GM12878 (cell line): ENCODE measurements around the gene CSNK1G2. TPM values are rescaled to one million over a fixed set of nuclear protein-coding genes. Genes with fewer than 3 reads are reported as not detected.

Experiments
- ATAC-seq: fragments of 200-7000 bp; cut with Tn5 transposase; 3 replicates; pipeline ENCODE4 v1.9.1; 2020; ENCODE audit warnings: mild to moderate bottlenecking, moderate library complexity
- BruUV-seq: library from RNA; stranded (reverse); fragments of 400-500 nt; replicated peaks from 2 replicates; lab custom pipeline; 2021; lab: Mats Ljungman, UMichigan
- CTCF ChIA-PET: fragments of 300-600 bp; sonication (Branson Sonifier 250); formaldehyde crosslinking; extraction: SDS; loops from one replicate; lab custom pipeline; 2021; ENCODE audit warnings: inconsistent platforms; lab: Yijun Ruan, JAX
- POLR2A ChIA-PET: fragments of 350-600 bp; formaldehyde crosslinking; extraction: SDS; loops from one replicate; lab custom pipeline; 2021; ENCODE audit warnings: inconsistent platforms; lab: Charles Lee
- RAD21 ChIA-PET: fragments of 300-600 bp; sonication (Branson Sonifier 250); formaldehyde crosslinking; loops from one replicate; lab custom pipeline; 2023; ENCODE audit warnings: antibody characterized with exemption; ENCODE audit not compliant: unreplicated experiment; lab: Charles Lee
- SMC1A ChIA-PET: fragments of 300-600 bp; sonication (Branson Sonifier 250); formaldehyde crosslinking; loops from one replicate; lab custom pipeline; 2023; ENCODE audit not compliant: unreplicated experiment, uncharacterized antibody; lab: Charles Lee
- DNase-seq: peaks from one replicate; pipeline ENCODE4 v3.0.0-alpha.2; 2011; ENCODE audit warnings: low read depth, low spot score
- FAIRE-seq: peaks from 3 replicates; lab custom pipeline; 2011; peaks lifted over from hg19 to GRCh38; lab: Jason Lieb, UNC
- H2AFZ ChIP-seq: 2 replicates; pipeline ENCODE4 v1.6.0; 2011; ENCODE audit warnings: low read depth, low read length, control low read depth; ENCODE audit not compliant: control insufficient read depth
- H3K27ac ChIP-seq: 2 replicates; pipeline ENCODE4 v1.5.1; 2011; ENCODE audit warnings: control low read depth; ENCODE audit not compliant: control insufficient read depth, insufficient read depth
- H3K27me3 ChIP-seq, 2 experiments: replicated peaks in 1 of 2; 2 replicates each; pipeline versions ENCODE4 v1.6.0 to v1.6.1; 2011; ENCODE audit warnings: low read length in 1 of 2; ENCODE audit not compliant: control insufficient read depth in 2 of 2, insufficient read depth in 2 of 2
- H3K36me3 ChIP-seq, 2 experiments: 2 replicates each; pipeline ENCODE4 v1.5.1; 2011; ENCODE audit warnings: low read length in 1 of 2; ENCODE audit not compliant: control insufficient read depth in 2 of 2, insufficient read depth in 2 of 2
- H3K4me1 ChIP-seq: 2 replicates; pipeline ENCODE4 v1.6.1; 2011; ENCODE audit warnings: mild to moderate bottlenecking, low read length, moderate library complexity, mixed read lengths; ENCODE audit not compliant: control insufficient read depth, insufficient read depth
- H3K4me2 ChIP-seq: 2 replicates; pipeline ENCODE4 v1.6.0; 2011; ENCODE audit warnings: control low read depth; ENCODE audit not compliant: control insufficient read depth, insufficient read depth
- H3K4me3 ChIP-seq: fragments of 200-600 bp; sonication (generic); 2 replicates; pipeline ENCODE4 v1.5.1; 2016
- H3K79me2 ChIP-seq: 2 replicates; pipeline ENCODE4 v1.6.0; 2011; ENCODE audit warnings: low read length; ENCODE audit not compliant: control insufficient read depth, insufficient read depth
- H3K9ac ChIP-seq: 2 replicates; pipeline ENCODE4 v1.8.0; 2011; ENCODE audit warnings: low read length, control low read depth, mixed read lengths; ENCODE audit not compliant: control insufficient read depth, insufficient read depth
- H3K9me3 ChIP-seq: replicated peaks from 3 replicates; pipeline ENCODE4 v1.5.1; 2011; ENCODE audit warnings: mild to moderate bottlenecking, low read length; ENCODE audit not compliant: control insufficient read depth, insufficient read depth
- H4K20me1 ChIP-seq: 2 replicates; pipeline ENCODE4 v1.6.0; 2011; ENCODE audit not compliant: control insufficient read depth, insufficient read depth
- BHLHE40 ChIP-seq, 2 experiments: fragments of 450-650 bp in 1 of 2; IDR thresholded peaks; 2 replicates each; pipeline ENCODE4 v1.6.1; 2011 to 2017; ENCODE audit warnings: low read depth in 2 of 2, borderline replicate concordance in 1 of 2, improper control_type of control experiment in 1 of 2, low read length in 1 of 2, mild to moderate bottlenecking in 1 of 2
- DPF2 ChIP-seq: fragments of 450-650 bp; IDR thresholded peaks from 2 replicates; pipeline ENCODE4 v1.6.1; 2017; ENCODE audit warnings: mild to moderate bottlenecking
- EGR1 ChIP-seq, 2 experiments: IDR thresholded peaks; 1 replicate in 1 of 2; 2 replicates in 1 of 2; pipeline ENCODE4 v1.6.1; 2011 to 2012; ENCODE audit warnings: low read depth in 2 of 2, low read length in 2 of 2, borderline replicate concordance in 1 of 2, mild to moderate bottlenecking in 1 of 2, moderate library complexity in 1 of 2
- HDAC2 ChIP-seq: fragments of 200-600 bp; sonication (generic); IDR thresholded peaks from 2 replicates; pipeline ENCODE4 v1.6.1; 2017
- IKZF2 ChIP-seq, 2 experiments: fragments of 450-650 bp; IDR thresholded peaks; 2 replicates each; pipeline ENCODE4 v1.6.1; 2017; ENCODE audit warnings: mild to moderate bottlenecking in 2 of 2, moderate library complexity in 2 of 2
- JUND ChIP-seq: IDR thresholded peaks from 2 replicates; pipeline ENCODE4 v1.6.1; 2012; ENCODE audit warnings: low read depth, mild to moderate bottlenecking, low read length, improper control_type of control experiment, moderate library complexity
- YY1 ChIP-seq: IDR thresholded peaks from 2 replicates; pipeline ENCODE4 v1.6.1; 2011; ENCODE audit warnings: low read depth, mild to moderate bottlenecking, low read length
- WGBS: methylation state at CpG from one replicate; pipeline ENCODE4 v1.1.6; 2016; ENCODE audit warnings: low lambda C conversion rate; ENCODE audit not compliant: insufficient replicate concordance, insufficient coverage; ENCODE audit errors: missing lambda C conversion rate; 5-methylcytosine and 5-hydroxymethylcytosine counted together
- in situ Hi-C: fragments of 300-500 bp; cut with MboI; formaldehyde crosslinking; loops from 9 replicates; pipeline ENCODE4 v1.14.3; 2018; ENCODE audit warnings: mixed read lengths
- intact Hi-C: fragments of 100-400 bp; cut with micrococcal nuclease; formaldehyde crosslinking; loops from one replicate; pipeline ENCODE4 v1.14.2; 2022; ENCODE audit not compliant: unreplicated experiment
- polyA plus RNA-seq, 11 experiments: library from polyadenylated mRNA; depleted of rRNA in 4 of 11; unstranded in 6 of 11; stranded (reverse) in 5 of 11; fragments of >200 nt; fragmentation: Nextera tagmentation in 4 of 11; fragmentation: Illumina TruSeq in 1 of 11; extraction: Ambion mirVana in 4 of 11; extraction: Trizol in 1 of 11; gene quantifications; 1 replicate in 1 of 11; 2 replicates in 10 of 11; pipeline versions ENCODE4 v1.2.1 to v1.2.3, GENCODE V29; 2011 to 2016; ENCODE audit warnings: inconsistent platforms in 2 of 11, missing spikeins in 2 of 11, low read depth in 1 of 11
- total RNA-seq, 4 experiments: library from RNA; depleted of rRNA in 3 of 4; stranded (reverse); fragments of >200 nt in 3 of 4; fragmentation: Illumina TruSeq in 1 of 4; extraction: Trizol in 1 of 4; gene quantifications; 2 replicates each; pipeline versions ENCODE4 v1.2.1 to v1.2.3, GENCODE V29; 2013 to 2021
- TF ChIP-seq, protein P1 (sequence below): fragments of 450-650 bp; formaldehyde crosslinking; IDR thresholded peaks from 2 replicates; pipeline ENCODE4 v1.4.0; 2020; ENCODE audit warnings: mild to moderate bottlenecking, moderate library complexity
- TF ChIP-seq, protein P2 (sequence below): IDR thresholded peaks from 2 replicates; pipeline ENCODE4 v1.6.1; 2012; ENCODE audit warnings: mild to moderate bottlenecking, low read depth, low read length
- TF ChIP-seq, protein P3 (sequence below): fragments of 150-350 bp; IDR thresholded peaks from 2 replicates; pipeline ENCODE4 v1.6.1; 2016; ENCODE audit warnings: low read depth, low read length

The CSNK1G2 gene
- total and polyA plus RNA-seq, 10 of the 15 experiments (the other 5 are each of a cell fraction or from before 2014, with no cell fraction given): 0.64 to 109 (median 25.0) TPM

DNA sequence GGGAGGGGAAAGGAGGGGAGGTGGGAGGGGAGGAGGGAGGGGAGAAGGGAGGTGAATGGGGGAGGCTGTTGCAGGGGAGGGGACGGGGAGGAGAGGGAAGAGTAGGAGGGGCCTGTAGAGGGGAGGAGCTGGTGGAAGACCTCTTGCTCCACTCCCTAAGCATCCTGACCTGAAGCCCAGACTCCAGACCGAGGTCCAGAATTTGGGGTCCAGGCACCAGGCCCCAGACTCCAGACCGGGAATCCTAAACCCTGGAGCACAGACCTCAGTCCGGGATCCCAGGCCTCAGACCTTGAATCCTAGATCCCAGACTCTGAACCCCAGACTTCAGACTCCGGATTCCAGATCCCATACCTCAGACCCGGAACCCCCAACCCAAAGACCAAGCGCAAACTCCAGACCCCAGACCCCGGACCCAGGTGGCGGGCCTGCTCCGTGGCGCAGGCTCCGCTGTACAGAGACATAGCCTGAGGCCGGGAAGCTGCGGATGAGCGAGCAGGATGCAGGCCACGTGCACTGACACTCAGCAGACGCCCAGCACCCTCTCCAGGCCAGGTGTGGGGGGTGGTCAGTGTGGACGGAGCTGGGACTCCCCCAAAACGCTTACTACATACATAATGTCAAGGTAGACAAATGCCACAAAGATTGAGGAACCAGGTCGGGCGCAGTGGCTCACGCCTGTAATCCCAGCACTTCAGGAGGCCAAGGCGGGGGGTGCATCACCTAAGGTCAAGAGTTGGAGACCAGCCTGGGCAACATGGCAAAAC, 75.3 kb downstream of the CSNK1G2 start:
- DNase-seq (peak; percentile 46), FAIRE-seq (peak; percentile 57), ATAC-seq (peak; percentile 82)
- intact Hi-C loops (loop anchor here (5.0 kb wide), 3 partner anchors 46 to 109 kb away; partner anchors contain the start of genes ADAT3 and SCAMP4), in situ Hi-C loops (loop anchor here (5.0 kb wide), 1 partner anchor 66 kb away; no protein-coding TSS in a partner anchor)
- Histone ChIP-seq H3K27ac (no peak overlapping the region), H3K27me3 (no peaks in the 10 kb centered on the region), H3K9ac (no peak overlapping the region), H3K9me3 (no peaks in the 10 kb centered on the region), H3K36me3 (no peaks in the 10 kb centered on the region), H2AFZ (no peak overlapping the region; the same call in 1 of the 2 replicates), H3K4me3 (peak overlapping the region; percentile 48), H3K79me2 (peaks cover 16% of the 10 kb centered on the region), H3K4me2 (peak overlapping the region; percentile 81), H4K20me1 (no peaks in the 10 kb centered on the region), H3K4me1 (peaks cover 9% of the 10 kb centered on the region)
- no TSS peak for BruUV-seq
- ChIA-PET SMC1A (interaction anchor here (0.8 kb wide), 1 partner anchor 84 kb away, joined by 3 read pairs; no protein-coding TSS in a partner anchor), POLR2A (interaction anchor here (1.3 kb wide), 1 partner anchor 77 kb away, joined by 3 read pairs; no protein-coding TSS in a partner anchor), CTCF (interaction anchor here (0.7 to 1.2 kb wide), 3 partner anchors 31 to 118 kb away, joined by 3 to 4 read pairs (median 3); no protein-coding TSS in a partner anchor), RAD21 (interaction anchor here (1.0 kb wide), 1 partner anchor 152 kb away, joined by 4 read pairs; no protein-coding TSS in a partner anchor)
- 60% methylated on average over 20 of the region's 23 CpGs for WGBS
- TF ChIP-seq JUND: no peak
- TF ChIP-seq, protein P1, sequence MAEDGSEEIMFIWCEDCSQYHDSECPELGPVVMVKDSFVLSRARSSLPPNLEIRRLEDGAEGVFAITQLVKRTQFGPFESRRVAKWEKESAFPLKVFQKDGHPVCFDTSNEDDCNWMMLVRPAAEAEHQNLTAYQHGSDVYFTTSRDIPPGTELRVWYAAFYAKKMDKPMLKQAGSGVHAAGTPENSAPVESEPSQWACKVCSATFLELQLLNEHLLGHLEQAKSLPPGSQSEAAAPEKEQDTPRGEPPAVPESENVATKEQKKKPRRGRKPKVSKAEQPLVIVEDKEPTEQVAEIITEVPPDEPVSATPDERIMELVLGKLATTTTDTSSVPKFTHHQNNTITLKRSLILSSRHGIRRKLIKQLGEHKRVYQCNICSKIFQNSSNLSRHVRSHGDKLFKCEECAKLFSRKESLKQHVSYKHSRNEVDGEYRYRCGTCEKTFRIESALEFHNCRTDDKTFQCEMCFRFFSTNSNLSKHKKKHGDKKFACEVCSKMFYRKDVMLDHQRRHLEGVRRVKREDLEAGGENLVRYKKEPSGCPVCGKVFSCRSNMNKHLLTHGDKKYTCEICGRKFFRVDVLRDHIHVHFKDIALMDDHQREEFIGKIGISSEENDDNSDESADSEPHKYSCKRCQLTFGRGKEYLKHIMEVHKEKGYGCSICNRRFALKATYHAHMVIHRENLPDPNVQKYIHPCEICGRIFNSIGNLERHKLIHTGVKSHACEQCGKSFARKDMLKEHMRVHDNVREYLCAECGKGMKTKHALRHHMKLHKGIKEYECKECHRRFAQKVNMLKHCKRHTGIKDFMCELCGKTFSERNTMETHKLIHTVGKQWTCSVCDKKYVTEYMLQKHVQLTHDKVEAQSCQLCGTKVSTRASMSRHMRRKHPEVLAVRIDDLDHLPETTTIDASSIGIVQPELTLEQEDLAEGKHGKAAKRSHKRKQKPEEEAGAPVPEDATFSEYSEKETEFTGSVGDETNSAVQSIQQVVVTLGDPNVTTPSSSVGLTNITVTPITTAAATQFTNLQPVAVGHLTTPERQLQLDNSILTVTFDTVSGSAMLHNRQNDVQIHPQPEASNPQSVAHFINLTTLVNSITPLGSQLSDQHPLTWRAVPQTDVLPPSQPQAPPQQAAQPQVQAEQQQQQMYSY (CRISPR knock-in tag): no peak
- no peak for TF ChIP-seq HDAC2
- TF ChIP-seq, protein P2, sequence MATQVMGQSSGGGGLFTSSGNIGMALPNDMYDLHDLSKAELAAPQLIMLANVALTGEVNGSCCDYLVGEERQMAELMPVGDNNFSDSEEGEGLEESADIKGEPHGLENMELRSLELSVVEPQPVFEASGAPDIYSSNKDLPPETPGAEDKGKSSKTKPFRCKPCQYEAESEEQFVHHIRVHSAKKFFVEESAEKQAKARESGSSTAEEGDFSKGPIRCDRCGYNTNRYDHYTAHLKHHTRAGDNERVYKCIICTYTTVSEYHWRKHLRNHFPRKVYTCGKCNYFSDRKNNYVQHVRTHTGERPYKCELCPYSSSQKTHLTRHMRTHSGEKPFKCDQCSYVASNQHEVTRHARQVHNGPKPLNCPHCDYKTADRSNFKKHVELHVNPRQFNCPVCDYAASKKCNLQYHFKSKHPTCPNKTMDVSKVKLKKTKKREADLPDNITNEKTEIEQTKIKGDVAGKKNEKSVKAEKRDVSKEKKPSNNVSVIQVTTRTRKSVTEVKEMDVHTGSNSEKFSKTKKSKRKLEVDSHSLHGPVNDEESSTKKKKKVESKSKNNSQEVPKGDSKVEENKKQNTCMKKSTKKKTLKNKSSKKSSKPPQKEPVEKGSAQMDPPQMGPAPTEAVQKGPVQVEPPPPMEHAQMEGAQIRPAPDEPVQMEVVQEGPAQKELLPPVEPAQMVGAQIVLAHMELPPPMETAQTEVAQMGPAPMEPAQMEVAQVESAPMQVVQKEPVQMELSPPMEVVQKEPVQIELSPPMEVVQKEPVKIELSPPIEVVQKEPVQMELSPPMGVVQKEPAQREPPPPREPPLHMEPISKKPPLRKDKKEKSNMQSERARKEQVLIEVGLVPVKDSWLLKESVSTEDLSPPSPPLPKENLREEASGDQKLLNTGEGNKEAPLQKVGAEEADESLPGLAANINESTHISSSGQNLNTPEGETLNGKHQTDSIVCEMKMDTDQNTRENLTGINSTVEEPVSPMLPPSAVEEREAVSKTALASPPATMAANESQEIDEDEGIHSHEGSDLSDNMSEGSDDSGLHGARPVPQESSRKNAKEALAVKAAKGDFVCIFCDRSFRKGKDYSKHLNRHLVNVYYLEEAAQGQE: no peak
- TF ChIP-seq DPF2: no peak
- TF ChIP-seq YY1: no peak
- no peak for TF ChIP-seq EGR1 (IDR thresholded peaks at IDR 0.05; ENCODE audit: borderline replicate concordance in 1 of 2, low read depth in 2 of 2, low read length in 2 of 2)
- no peak for TF ChIP-seq BHLHE40 (IDR thresholded peaks at IDR 0.05; ENCODE audit: borderline replicate concordance in 1 of 2, low read depth in 2 of 2, low read length in 1 of 2)
- TF ChIP-seq, protein P3, sequence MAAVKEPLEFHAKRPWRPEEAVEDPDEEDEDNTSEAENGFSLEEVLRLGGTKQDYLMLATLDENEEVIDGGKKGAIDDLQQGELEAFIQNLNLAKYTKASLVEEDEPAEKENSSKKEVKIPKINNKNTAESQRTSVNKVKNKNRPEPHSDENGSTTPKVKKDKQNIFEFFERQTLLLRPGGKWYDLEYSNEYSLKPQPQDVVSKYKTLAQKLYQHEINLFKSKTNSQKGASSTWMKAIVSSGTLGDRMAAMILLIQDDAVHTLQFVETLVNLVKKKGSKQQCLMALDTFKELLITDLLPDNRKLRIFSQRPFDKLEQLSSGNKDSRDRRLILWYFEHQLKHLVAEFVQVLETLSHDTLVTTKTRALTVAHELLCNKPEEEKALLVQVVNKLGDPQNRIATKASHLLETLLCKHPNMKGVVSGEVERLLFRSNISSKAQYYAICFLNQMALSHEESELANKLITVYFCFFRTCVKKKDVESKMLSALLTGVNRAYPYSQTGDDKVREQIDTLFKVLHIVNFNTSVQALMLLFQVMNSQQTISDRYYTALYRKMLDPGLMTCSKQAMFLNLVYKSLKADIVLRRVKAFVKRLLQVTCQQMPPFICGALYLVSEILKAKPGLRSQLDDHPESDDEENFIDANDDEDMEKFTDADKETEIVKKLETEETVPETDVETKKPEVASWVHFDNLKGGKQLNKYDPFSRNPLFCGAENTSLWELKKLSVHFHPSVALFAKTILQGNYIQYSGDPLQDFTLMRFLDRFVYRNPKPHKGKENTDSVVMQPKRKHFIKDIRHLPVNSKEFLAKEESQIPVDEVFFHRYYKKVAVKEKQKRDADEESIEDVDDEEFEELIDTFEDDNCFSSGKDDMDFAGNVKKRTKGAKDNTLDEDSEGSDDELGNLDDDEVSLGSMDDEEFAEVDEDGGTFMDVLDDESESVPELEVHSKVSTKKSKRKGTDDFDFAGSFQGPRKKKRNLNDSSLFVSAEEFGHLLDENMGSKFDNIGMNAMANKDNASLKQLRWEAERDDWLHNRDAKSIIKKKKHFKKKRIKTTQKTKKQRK: no peak
- TF ChIP-seq IKZF2 (IDR thresholded peaks at IDR 0.05): peak; percentile 39 to 47; a peak in 2 of 4 replicates
